MG63 (cell line): ENCODE data around the gene DDO. TPM values are rescaled to one million over a fixed set of nuclear protein-coding genes. Genes with fewer than 3 reads are reported as not detected.
A peak's percentile ranks its signal among the peaks of the same experiment; 100 is the strongest.

Experiments
- DNase-seq: peaks from one replicate; pipeline ENCODE4 v3.0.0-alpha.2; 2020
- H3K27me3 ChIP-seq: fragments of 250-450 bp; sonication (Bioruptor Pico); 2 replicates; pipeline ENCODE4 v1.5.1; 2020; ENCODE audit warnings: mild to moderate bottlenecking, moderate library complexity
- H3K36me3 ChIP-seq: fragments of 250-450 bp; sonication (Bioruptor Pico); 2 replicates; pipeline ENCODE4 v1.5.1; 2020; ENCODE audit warnings: mild to moderate bottlenecking, moderate library complexity
- H3K4me3 ChIP-seq: fragments of 250-450 bp; sonication (Bioruptor Pico); 2 replicates; pipeline ENCODE4 v1.5.1; 2020; ENCODE audit warnings: mild to moderate bottlenecking, moderate library complexity
- H3K9me3 ChIP-seq: fragments of 250-450 bp; sonication (Bioruptor Pico); 2 replicates; pipeline ENCODE4 v1.5.1; 2020; ENCODE audit warnings: mild to moderate bottlenecking, moderate library complexity
- total RNA-seq: library from RNA; depleted of rRNA; stranded (reverse); fragments of >200 nt; shearing (Covaris generic); gene quantifications from 2 replicates; pipeline ENCODE4 v1.2.3, GENCODE V29; 2014; ENCODE audit warnings: low replicate concordance

Gene DDO
- total RNA-seq, 1 experiment from 2014 or later: 0.89 TPM

GRCh38 chr6:110398778-110399177 lies 16.6 kb downstream of the DDO start:
- H3K4me3 ChIP-seq: no peak overlapping the region
- DNase-seq: peak; percentile 23
- H3K27me3 ChIP-seq: no peaks in the 10 kb centered on the region
- no peaks in the 10 kb centered on the region for H3K9me3 ChIP-seq
- H3K36me3 ChIP-seq: no peaks in the 10 kb centered on the region

- DNase-seq: no peak
- H3K9me3 ChIP-seq: no peaks in the 10 kb centered on the region
- H3K4me3 ChIP-seq: no peak overlapping the region
- no peaks in the 10 kb centered on the region for H3K27me3 ChIP-seq
- H3K36me3 ChIP-seq: no peaks in the 10 kb centered on the region
These were observed 20.2 kb downstream of the DDO start for GRCh38 chr6:110395221-110395620.

- DNase-seq: no peak
- Histone ChIP-seq H3K27me3 (no peaks in the 10 kb centered on the region), H3K4me3 (no peak overlapping the region), H3K9me3 (no peaks in the 10 kb centered on the region), H3K36me3 (no peaks in the 10 kb centered on the region)
These were observed 21.0 kb downstream of the DDO start for GRCh38 chr6:110394409-110394808.

- Histone ChIP-seq H3K36me3 (no peaks in the 10 kb centered on the region), H3K9me3 (no peaks in the 10 kb centered on the region), H3K4me3 (no peak overlapping the region), H3K27me3 (no peaks in the 10 kb centered on the region)
- DNase-seq: no peak
These were observed 22.6 kb downstream of the DDO start for GRCh38 chr6:110392727-110393126.

GRCh38 chr6:110390404-110390803 lies 25.0 kb downstream of the DDO start:
- Histone ChIP-seq H3K9me3 (no peaks in the 10 kb centered on the region), H3K27me3 (no peaks in the 10 kb centered on the region), H3K36me3 (no peaks in the 10 kb centered on the region), H3K4me3 (no peak overlapping the region)
- DNase-seq: no peak

- no peak for DNase-seq
- Histone ChIP-seq H3K27me3 (no peaks in the 10 kb centered on the region), H3K36me3 (no peaks in the 10 kb centered on the region), H3K4me3 (no peak overlapping the region), H3K9me3 (no peaks in the 10 kb centered on the region)
These were observed 25.5 kb downstream of the DDO start for GRCh38 chr6:110389689-110390382.

- DNase-seq: no peak
- Histone ChIP-seq H3K9me3 (no peaks in the 10 kb centered on the region), H3K4me3 (no peak overlapping the region), H3K36me3 (no peaks in the 10 kb centered on the region), H3K27me3 (no peaks in the 10 kb centered on the region)
These were observed 27.4 kb downstream of the DDO start for GRCh38 chr6:110387986-110388385.

- Histone ChIP-seq H3K9me3 (no peaks in the 10 kb centered on the region), H3K4me3 (no peak overlapping the region), H3K36me3 (no peaks in the 10 kb centered on the region), H3K27me3 (no peaks in the 10 kb centered on the region)
- DNase-seq: no peak
These were observed 29.9 kb downstream of the DDO start for GRCh38 chr6:110385458-110385863.

- Histone ChIP-seq H3K4me3 (no peak overlapping the region), H3K9me3 (no peaks in the 10 kb centered on the region), H3K36me3 (no peaks in the 10 kb centered on the region), H3K27me3 (no peaks in the 10 kb centered on the region)
- no peak for DNase-seq
These were observed 36.8 kb downstream of the DDO start for GRCh38 chr6:110378552-110378951.

GRCh38 chr6:110369066-110369465 lies 46.3 kb downstream of the DDO start:
- H3K9me3 ChIP-seq: no peaks in the 10 kb centered on the region
- H3K36me3 ChIP-seq: no peaks in the 10 kb centered on the region
- H3K27me3 ChIP-seq: peaks cover 11% of the 10 kb centered on the region
- no peak overlapping the region for H3K4me3 ChIP-seq
- no peak for DNase-seq

- peaks cover 11% of the 10 kb centered on the region for H3K27me3 ChIP-seq
- DNase-seq: no peak
- no peaks in the 10 kb centered on the region for H3K9me3 ChIP-seq
- H3K36me3 ChIP-seq: no peaks in the 10 kb centered on the region
- H3K4me3 ChIP-seq: no peak overlapping the region
These were observed 47.1 kb downstream of the DDO start for GRCh38 chr6:110368284-110368683.

GRCh38 chr6:110367825-110368224 lies 47.5 kb downstream of the DDO start:
- Histone ChIP-seq H3K27me3 (peaks cover 11% of the 10 kb centered on the region), H3K36me3 (no peaks in the 10 kb centered on the region), H3K9me3 (no peaks in the 10 kb centered on the region), H3K4me3 (no peak overlapping the region)
- no peak for DNase-seq

GRCh38 chr6:110366975-110367374 lies 48.4 kb downstream of the DDO start:
- Histone ChIP-seq H3K36me3 (no peaks in the 10 kb centered on the region), H3K4me3 (no peak overlapping the region), H3K27me3 (peaks cover 20% of the 10 kb centered on the region), H3K9me3 (no peaks in the 10 kb centered on the region)
- no peak for DNase-seq

GRCh38 chr6:110366256-110366655 lies 49.1 kb downstream of the DDO start:
- Histone ChIP-seq H3K9me3 (no peaks in the 10 kb centered on the region), H3K36me3 (no peaks in the 10 kb centered on the region), H3K27me3 (peaks cover 20% of the 10 kb centered on the region), H3K4me3 (no peak overlapping the region)
- no peak for DNase-seq

GRCh38 chr6:110364364-110365105 lies 50.8 kb downstream of the DDO start:
- H3K27me3 ChIP-seq: peaks cover 20% of the 10 kb centered on the region
- no peaks in the 10 kb centered on the region for H3K36me3 ChIP-seq
- no peaks in the 10 kb centered on the region for H3K9me3 ChIP-seq
- no peak for DNase-seq
- no peak overlapping the region for H3K4me3 ChIP-seq

GRCh38 chr6:110363748-110364147 lies 51.6 kb downstream of the DDO start:
- Histone ChIP-seq H3K9me3 (no peaks in the 10 kb centered on the region), H3K4me3 (no peak overlapping the region), H3K27me3 (peaks cover 20% of the 10 kb centered on the region), H3K36me3 (no peaks in the 10 kb centered on the region)
- DNase-seq: no peak

- Histone ChIP-seq H3K36me3 (no peaks in the 10 kb centered on the region), H3K4me3 (no peak overlapping the region), H3K9me3 (no peaks in the 10 kb centered on the region), H3K27me3 (peaks cover 17% of the 10 kb centered on the region)
- DNase-seq: no peak
These were observed 54.7 kb downstream of the DDO start for GRCh38 chr6:110360676-110361075.

GRCh38 chr6:110359556-110359955 lies 55.8 kb downstream of the DDO start:
- DNase-seq: no peak
- H3K4me3 ChIP-seq: no peak overlapping the region
- no peaks in the 10 kb centered on the region for H3K36me3 ChIP-seq
- peaks cover 17% of the 10 kb centered on the region for H3K27me3 ChIP-seq
- H3K9me3 ChIP-seq: no peaks in the 10 kb centered on the region
